DOHH2 (cell line): Measurements from ENCODE around the gene BAZ2B.
A peak's percentile ranks its signal among the peaks of the same experiment; 100 is the strongest.

ENCODE experiments used
- H3F3A ChIP-seq: fragments of 200-600 bp; sonication (generic), shearing (Covaris generic); 2 replicates; pipeline ENCODE4 v1.6.0; 2016; ENCODE audit warnings: antibody characterized with exemption, mild to moderate bottlenecking; ENCODE audit not compliant: control insufficient read depth, insufficient read depth
- H3K27ac ChIP-seq: fragments of 200-600 bp; sonication (generic); 2 replicates; pipeline ENCODE4 v1.5.1; 2014; ENCODE audit warnings: low read depth, mild to moderate bottlenecking, low read length, moderate library complexity
- H3K27me3 ChIP-seq: fragments of 200-600 bp; sonication (generic); 2 replicates; pipeline ENCODE4 v1.6.1; 2014; ENCODE audit warnings: mild to moderate bottlenecking, low read length, mixed read lengths; ENCODE audit not compliant: control insufficient read depth
- H3K36me3 ChIP-seq: fragments of 200-600 bp; sonication (generic); 2 replicates; pipeline ENCODE4 v1.6.1; 2014; ENCODE audit warnings: mild to moderate bottlenecking, low read length, moderate library complexity, mixed read lengths; ENCODE audit not compliant: control insufficient read depth
- H3K4me1 ChIP-seq: fragments of 200-600 bp; sonication (generic); 2 replicates; pipeline ENCODE4 v1.6.1; 2014; ENCODE audit warnings: mild to moderate bottlenecking, low read length, mixed read lengths; ENCODE audit not compliant: control insufficient read depth
- H3K4me2 ChIP-seq: fragments of 200-600 bp; sonication (generic); 2 replicates; pipeline ENCODE4 v1.6.0; 2014; ENCODE audit warnings: mild to moderate bottlenecking, low read length, moderate library complexity
- H3K4me3 ChIP-seq: fragments of 200-600 bp; sonication (generic); 2 replicates; pipeline ENCODE4 v1.5.1; 2014; ENCODE audit warnings: mild to moderate bottlenecking, low read length, mixed read lengths
- H3K79me2 ChIP-seq: fragments of 200-600 bp; sonication (generic); 2 replicates; pipeline ENCODE4 v1.6.1; 2014; ENCODE audit warnings: mild to moderate bottlenecking, low read length, mixed read lengths; ENCODE audit not compliant: control insufficient read depth
- H3K9me2 ChIP-seq: fragments of 200-600 bp; sonication (generic); replicated peaks from 2 replicates; pipeline ENCODE4 v1.6.1; 2014; ENCODE audit warnings: mild to moderate bottlenecking, low read length, mixed read lengths; ENCODE audit not compliant: control insufficient read depth
- H3K9me3 ChIP-seq: fragments of 200-600 bp; sonication (generic); 2 replicates; pipeline ENCODE4 v1.6.1; 2014; ENCODE audit warnings: antibody characterized with exemption, low read length, mixed read lengths; ENCODE audit not compliant: control insufficient read depth, insufficient read depth
- H4K20me1 ChIP-seq: fragments of 200-600 bp; sonication (generic); 2 replicates; pipeline ENCODE4 v1.6.0; 2014; ENCODE audit warnings: low read depth, mild to moderate bottlenecking, antibody characterized with exemption, low read length, moderate library complexity; ENCODE audit not compliant: control insufficient read depth, insufficient read depth
- EZH2phosphoT487 ChIP-seq: fragments of 200-600 bp; sonication (generic); IDR thresholded peaks from 2 replicates; pipeline ENCODE4 v1.6.1; 2017; ENCODE audit warnings: borderline replicate concordance, mild to moderate bottlenecking, antibody characterized with exemption, low read length, moderate library complexity, mixed read lengths
- TF ChIP-seq, protein P1 (sequence below): fragments of 200-600 bp; sonication (generic); IDR thresholded peaks from one replicate; pipeline ENCODE4 v1.5.1; 2014; ENCODE audit warnings: antibody characterized with exemption, mild to moderate bottlenecking, low read depth, low read length; ENCODE audit not compliant: poor library complexity, severe bottlenecking

Gene BAZ2B

DNA sequence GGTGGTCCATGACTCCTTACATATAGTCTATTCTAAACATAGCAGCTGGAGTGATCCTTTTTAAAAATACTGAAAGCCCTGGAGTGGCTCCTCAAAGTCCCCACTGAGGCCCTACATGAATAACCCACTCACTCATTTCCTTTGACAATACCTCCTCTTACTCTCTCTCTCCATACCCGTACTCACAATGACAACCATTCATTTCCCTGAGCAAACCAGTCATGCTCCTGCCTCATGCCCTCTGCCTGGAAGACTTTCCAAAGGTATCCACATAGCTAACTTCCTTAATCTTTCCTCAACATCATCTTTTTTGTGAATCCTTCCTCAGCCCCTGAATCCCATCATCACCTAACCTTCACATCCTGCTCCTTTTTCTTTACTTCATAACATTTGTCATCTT is 102.6 kb downstream of the BAZ2B start:
- H3F3A ChIP-seq = peaks cover 20% of the 10 kb centered on the region
- H3K27me3 ChIP-seq = no peaks in the 10 kb centered on the region
- no peaks in the 10 kb centered on the region for H4K20me1 ChIP-seq
- H3K79me2 ChIP-seq = peaks cover 53% of the 10 kb centered on the region
- peak overlapping the region; percentile 95 for H3K4me3 ChIP-seq
- peak overlapping the region; percentile 92 for H3K4me2 ChIP-seq
- H3K4me1 ChIP-seq = peaks cover 30% of the 10 kb centered on the region
- TF ChIP-seq EZH2phosphoT487 = no peak
- TF ChIP-seq, protein P1, sequence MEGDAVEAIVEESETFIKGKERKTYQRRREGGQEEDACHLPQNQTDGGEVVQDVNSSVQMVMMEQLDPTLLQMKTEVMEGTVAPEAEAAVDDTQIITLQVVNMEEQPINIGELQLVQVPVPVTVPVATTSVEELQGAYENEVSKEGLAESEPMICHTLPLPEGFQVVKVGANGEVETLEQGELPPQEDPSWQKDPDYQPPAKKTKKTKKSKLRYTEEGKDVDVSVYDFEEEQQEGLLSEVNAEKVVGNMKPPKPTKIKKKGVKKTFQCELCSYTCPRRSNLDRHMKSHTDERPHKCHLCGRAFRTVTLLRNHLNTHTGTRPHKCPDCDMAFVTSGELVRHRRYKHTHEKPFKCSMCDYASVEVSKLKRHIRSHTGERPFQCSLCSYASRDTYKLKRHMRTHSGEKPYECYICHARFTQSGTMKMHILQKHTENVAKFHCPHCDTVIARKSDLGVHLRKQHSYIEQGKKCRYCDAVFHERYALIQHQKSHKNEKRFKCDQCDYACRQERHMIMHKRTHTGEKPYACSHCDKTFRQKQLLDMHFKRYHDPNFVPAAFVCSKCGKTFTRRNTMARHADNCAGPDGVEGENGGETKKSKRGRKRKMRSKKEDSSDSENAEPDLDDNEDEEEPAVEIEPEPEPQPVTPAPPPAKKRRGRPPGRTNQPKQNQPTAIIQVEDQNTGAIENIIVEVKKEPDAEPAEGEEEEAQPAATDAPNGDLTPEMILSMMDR = no peak
- H3K36me3 ChIP-seq = no peaks in the 10 kb centered on the region
- no peaks in the 10 kb centered on the region for H3K9me2 ChIP-seq
- no peak overlapping the region for H3K27ac ChIP-seq
- no peaks in the 10 kb centered on the region for H3K9me3 ChIP-seq

DNA sequence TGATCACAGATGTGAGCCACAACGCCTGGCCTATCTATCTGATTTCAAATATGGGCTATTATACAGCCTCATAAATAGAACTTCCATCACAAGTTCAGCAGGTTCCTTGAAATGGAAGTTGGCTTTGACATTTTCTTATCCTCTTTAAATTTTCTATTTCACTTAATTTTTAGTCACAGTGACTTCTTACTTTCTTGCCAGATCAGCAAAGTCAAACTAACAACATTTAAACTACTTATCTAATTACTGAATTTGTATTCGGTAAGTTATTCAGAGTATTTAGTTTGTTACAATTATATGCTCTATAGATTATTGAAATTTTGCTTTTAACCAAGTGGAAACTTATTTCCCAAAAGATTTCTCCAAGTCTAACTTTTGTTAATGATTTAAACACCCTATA is 108.2 kb downstream of the BAZ2B start:
- Histone ChIP-seq H3K4me3 (no peak overlapping the region), H3K36me3 (no peaks in the 10 kb centered on the region), H3F3A (no peaks in the 10 kb centered on the region; the same call in 1 of the 2 replicates), H3K4me2 (no peak overlapping the region), H3K27ac (no peak overlapping the region), H3K27me3 (no peaks in the 10 kb centered on the region), H4K20me1 (no peaks in the 10 kb centered on the region), H3K9me2 (no peaks in the 10 kb centered on the region), H3K79me2 (peaks cover 53% of the 10 kb centered on the region), H3K4me1 (peaks cover 3% of the 10 kb centered on the region), H3K9me3 (no peaks in the 10 kb centered on the region)
- TF ChIP-seq, protein P1 = no peak
- no peak for TF ChIP-seq EZH2phosphoT487

DNA sequence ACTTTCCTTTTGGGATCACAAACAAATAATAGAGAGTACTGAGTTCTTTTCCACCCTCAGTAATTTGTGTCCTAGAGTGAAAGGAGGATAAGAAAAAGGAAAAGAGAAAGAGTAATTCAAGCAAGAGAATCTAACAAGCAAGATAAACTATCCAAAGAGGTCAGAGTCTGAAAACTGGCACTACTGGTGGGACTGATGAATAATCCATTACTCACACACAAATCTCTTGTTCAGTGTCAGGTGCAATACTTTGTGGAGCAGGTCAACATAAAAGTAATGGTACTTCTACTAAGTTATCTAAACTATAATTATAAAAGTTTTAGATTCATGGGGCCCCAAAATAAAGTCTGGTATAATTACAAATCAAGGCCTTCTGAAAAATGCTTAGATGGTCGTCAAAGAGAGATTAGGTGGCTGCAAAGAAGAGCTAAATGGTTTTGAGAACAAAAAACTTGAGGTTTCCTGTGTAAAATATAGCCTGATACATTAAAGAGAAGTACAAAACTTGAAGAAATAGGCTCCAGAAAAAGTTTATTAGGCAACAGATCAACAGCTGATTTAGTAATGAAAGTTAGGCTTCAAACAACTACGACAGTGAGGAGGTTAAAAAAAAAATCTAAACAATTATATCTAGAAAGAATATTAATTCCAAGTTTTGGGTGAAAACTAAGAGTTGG is 109.4 kb downstream of the BAZ2B start:
- Histone ChIP-seq H3K9me3 (no peaks in the 10 kb centered on the region), H3K9me2 (no peaks in the 10 kb centered on the region), H3K27me3 (no peaks in the 10 kb centered on the region), H3K79me2 (peaks cover 46% of the 10 kb centered on the region), H3K36me3 (no peaks in the 10 kb centered on the region), H4K20me1 (no peaks in the 10 kb centered on the region), H3K27ac (no peak overlapping the region), H3K4me3 (no peak overlapping the region), H3F3A (no peaks in the 10 kb centered on the region; the same call in 1 of the 2 replicates), H3K4me1 (peaks cover 3% of the 10 kb centered on the region; the same call in 1 of the 2 replicates), H3K4me2 (no peak overlapping the region)
- no peak for TF ChIP-seq EZH2phosphoT487
- TF ChIP-seq, protein P1 = no peak
